ENCODE measurements around the gene TSPOAP1. TPM values are rescaled to one million over a fixed set of nuclear protein-coding genes. Genes with fewer than 3 reads are reported as not detected.
A peak's percentile ranks its signal among the peaks of the same experiment; 100 is the strongest.

TSPOAP1 gene
- total and polyA plus RNA-seq, 2 of the 13 experiments (the other 11 are each of a cell fraction or from before 2014, with no cell fraction given) = not detected

GRCh38 chr17:58369214-58370031, 40.8 kb upstream of the TSPOAP1 start (continued):
- TF ChIP-seq ZBTB49 (CRISPR knock-in tag; IDR thresholded peaks at IDR 0.05; ENCODE audit: borderline replicate concordance) (no peak), LCORL (IDR thresholded peaks at IDR 0.05) (no peak), LCORL (CRISPR knock-in tag; IDR thresholded peaks at IDR 0.05) (0 out of 2 replicates have a peak, but pooled peaks have one; percentile 22), ZNF468 (CRISPR knock-in tag; IDR thresholded peaks at IDR 0.05) (no peak), ZFP36L2 (CRISPR knock-in tag; IDR thresholded peaks at IDR 0.05) (no peak), PRMT3 (CRISPR knock-in tag; IDR thresholded peaks at IDR 0.05; ENCODE audit: borderline replicate concordance, low read depth) (no peak), CREB1 (IDR thresholded peaks at IDR 0.05) (peak; percentile 38; the same call in 1 of the 2 replicates), CREB1 (CRISPR knock-in tag; IDR thresholded peaks at IDR 0.05) (peak; percentile 71), KLF9 (CRISPR knock-in tag; IDR thresholded peaks at IDR 0.05; ENCODE audit: low read depth) (no peak), TEAD3 (CRISPR knock-in tag; optimal IDR thresholded peaks at IDR 0.05; ENCODE audit: borderline replicate concordance) (peak; percentile 8), PRPF4 (IDR thresholded peaks at IDR 0.05; ENCODE audit: low read depth, low read length, poor library complexity, severe bottlenecking) (peak; percentile 18), KAT8 (CRISPR knock-in tag; IDR thresholded peaks at IDR 0.05) (peak; percentile 20; the same call in 1 of the 2 replicates), ZNF24 (IDR thresholded peaks at IDR 0.05) (no peak), ZNF546 (CRISPR knock-in tag; conservative IDR thresholded peaks at IDR 0.05) (no peak), TFAP4 (IDR thresholded peaks at IDR 0.05; ENCODE audit: borderline replicate concordance, low read depth) (peak; percentile 87), ADNP (CRISPR knock-in tag; IDR thresholded peaks at IDR 0.05) (no peak), ZBTB7B (CRISPR knock-in tag; IDR thresholded peaks at IDR 0.05) (no peak), ZNF383 (CRISPR knock-in tag; IDR thresholded peaks at IDR 0.05; ENCODE audit: borderline replicate concordance) (0 out of 2 replicates have a peak, but pooled peaks have one; percentile 72)
- TF ChIP-seq, protein P1, sequence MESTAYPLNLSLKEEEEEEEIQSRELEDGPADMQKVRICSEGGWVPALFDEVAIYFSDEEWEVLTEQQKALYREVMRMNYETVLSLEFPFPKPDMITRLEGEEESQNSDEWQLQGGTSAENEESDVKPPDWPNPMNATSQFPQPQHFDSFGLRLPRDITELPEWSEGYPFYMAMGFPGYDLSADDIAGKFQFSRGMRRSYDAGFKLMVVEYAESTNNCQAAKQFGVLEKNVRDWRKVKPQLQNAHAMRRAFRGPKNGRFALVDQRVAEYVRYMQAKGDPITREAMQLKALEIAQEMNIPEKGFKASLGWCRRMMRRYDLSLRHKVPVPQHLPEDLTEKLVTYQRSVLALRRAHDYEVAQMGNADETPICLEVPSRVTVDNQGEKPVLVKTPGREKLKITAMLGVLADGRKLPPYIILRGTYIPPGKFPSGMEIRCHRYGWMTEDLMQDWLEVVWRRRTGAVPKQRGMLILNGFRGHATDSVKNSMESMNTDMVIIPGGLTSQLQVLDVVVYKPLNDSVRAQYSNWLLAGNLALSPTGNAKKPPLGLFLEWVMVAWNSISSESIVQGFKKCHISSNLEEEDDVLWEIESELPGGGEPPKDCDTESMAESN (CRISPR knock-in tag; conservative IDR thresholded peaks at IDR 0.05) = peak; percentile 33; the same call in 1 of the 2 replicates
- TF ChIP-seq, protein P2, sequence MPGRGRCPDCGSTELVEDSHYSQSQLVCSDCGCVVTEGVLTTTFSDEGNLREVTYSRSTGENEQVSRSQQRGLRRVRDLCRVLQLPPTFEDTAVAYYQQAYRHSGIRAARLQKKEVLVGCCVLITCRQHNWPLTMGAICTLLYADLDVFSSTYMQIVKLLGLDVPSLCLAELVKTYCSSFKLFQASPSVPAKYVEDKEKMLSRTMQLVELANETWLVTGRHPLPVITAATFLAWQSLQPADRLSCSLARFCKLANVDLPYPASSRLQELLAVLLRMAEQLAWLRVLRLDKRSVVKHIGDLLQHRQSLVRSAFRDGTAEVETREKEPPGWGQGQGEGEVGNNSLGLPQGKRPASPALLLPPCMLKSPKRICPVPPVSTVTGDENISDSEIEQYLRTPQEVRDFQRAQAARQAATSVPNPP (CRISPR knock-in tag; IDR thresholded peaks at IDR 0.05) = no peak
- TF ChIP-seq, protein P3, sequence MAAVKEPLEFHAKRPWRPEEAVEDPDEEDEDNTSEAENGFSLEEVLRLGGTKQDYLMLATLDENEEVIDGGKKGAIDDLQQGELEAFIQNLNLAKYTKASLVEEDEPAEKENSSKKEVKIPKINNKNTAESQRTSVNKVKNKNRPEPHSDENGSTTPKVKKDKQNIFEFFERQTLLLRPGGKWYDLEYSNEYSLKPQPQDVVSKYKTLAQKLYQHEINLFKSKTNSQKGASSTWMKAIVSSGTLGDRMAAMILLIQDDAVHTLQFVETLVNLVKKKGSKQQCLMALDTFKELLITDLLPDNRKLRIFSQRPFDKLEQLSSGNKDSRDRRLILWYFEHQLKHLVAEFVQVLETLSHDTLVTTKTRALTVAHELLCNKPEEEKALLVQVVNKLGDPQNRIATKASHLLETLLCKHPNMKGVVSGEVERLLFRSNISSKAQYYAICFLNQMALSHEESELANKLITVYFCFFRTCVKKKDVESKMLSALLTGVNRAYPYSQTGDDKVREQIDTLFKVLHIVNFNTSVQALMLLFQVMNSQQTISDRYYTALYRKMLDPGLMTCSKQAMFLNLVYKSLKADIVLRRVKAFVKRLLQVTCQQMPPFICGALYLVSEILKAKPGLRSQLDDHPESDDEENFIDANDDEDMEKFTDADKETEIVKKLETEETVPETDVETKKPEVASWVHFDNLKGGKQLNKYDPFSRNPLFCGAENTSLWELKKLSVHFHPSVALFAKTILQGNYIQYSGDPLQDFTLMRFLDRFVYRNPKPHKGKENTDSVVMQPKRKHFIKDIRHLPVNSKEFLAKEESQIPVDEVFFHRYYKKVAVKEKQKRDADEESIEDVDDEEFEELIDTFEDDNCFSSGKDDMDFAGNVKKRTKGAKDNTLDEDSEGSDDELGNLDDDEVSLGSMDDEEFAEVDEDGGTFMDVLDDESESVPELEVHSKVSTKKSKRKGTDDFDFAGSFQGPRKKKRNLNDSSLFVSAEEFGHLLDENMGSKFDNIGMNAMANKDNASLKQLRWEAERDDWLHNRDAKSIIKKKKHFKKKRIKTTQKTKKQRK (IDR thresholded peaks at IDR 0.05; ENCODE audit: low read length) = no peak

All from HepG2 (cell line).